Liver (tissue), 9 donors: ENCODE results near the gene TAP1. TPM values are rescaled to one million over a fixed set of nuclear protein-coding genes. Genes with fewer than 3 reads are reported as not detected.

Experiments
- DNase-seq: peaks from one replicate; pipeline ENCODE4 v3.0.0-alpha.2; 2017; ENCODE audit warnings: low spot score
- H3K27ac ChIP-seq, 2 donors: one replicate each; pipeline ENCODE4 v1.7.0; 2013; ENCODE audit warnings: inconsistent platforms in 2 of 2, low read length in 2 of 2, control low read depth in 1 of 2, low read depth in 1 of 2, mild to moderate bottlenecking in 1 of 2
- H3K27me3 ChIP-seq, 4 donors: one replicate each; pipeline versions ENCODE4 v1.6.1 to v1.7.0; 2013; ENCODE audit warnings: low read length in 3 of 4, inconsistent platforms in 1 of 4, mild to moderate bottlenecking in 1 of 4, moderate library complexity in 1 of 4; ENCODE audit not compliant: control insufficient read depth in 4 of 4, insufficient read depth in 4 of 4
- H3K36me3 ChIP-seq, 4 donors: one replicate each; pipeline versions ENCODE4 v1.6.1 to v1.7.0; 2013; ENCODE audit warnings: low read length in 3 of 4, mild to moderate bottlenecking in 3 of 4, low read depth in 1 of 4, moderate library complexity in 1 of 4; ENCODE audit not compliant: control insufficient read depth in 4 of 4, insufficient read depth in 3 of 4
- H3K4me1 ChIP-seq, 4 donors: one replicate each; pipeline versions ENCODE4 v1.6.1 to v1.7.0; 2013; ENCODE audit warnings: low read length in 3 of 4, mild to moderate bottlenecking in 3 of 4, moderate library complexity in 1 of 4; ENCODE audit not compliant: control insufficient read depth in 4 of 4, insufficient read depth in 4 of 4
- H3K4me3 ChIP-seq, 3 donors: one replicate each; pipeline versions ENCODE4 v1.6.1 to v1.7.0; 2013; ENCODE audit warnings: low read length in 3 of 3, control low read depth in 1 of 3, low read depth in 1 of 3, mild to moderate bottlenecking in 1 of 3
- H3K9ac ChIP-seq, 2 donors: one replicate each; pipeline ENCODE4 v1.7.0; 2013; ENCODE audit warnings: low read length in 2 of 2, mild to moderate bottlenecking in 2 of 2, moderate library complexity in 2 of 2, control low read depth in 1 of 2, low read depth in 1 of 2
- H3K9me3 ChIP-seq, 4 donors: one replicate each; pipeline versions ENCODE4 v1.6.1 to v1.7.0; 2013; ENCODE audit warnings: low read length in 3 of 4; ENCODE audit not compliant: control insufficient read depth in 4 of 4
- EGR1 ChIP-seq, 2 donors: IDR thresholded peaks; 2 replicates each; pipeline ENCODE4 v1.6.1; 2016 to 2018; ENCODE audit warnings: antibody characterized with exemption in 2 of 2, low read depth in 2 of 2
- GABPA ChIP-seq, 2 donors: IDR thresholded peaks in 1 of 2; conservative IDR thresholded peaks in 1 of 2; 2 replicates each; pipeline ENCODE4 v1.6.1; 2016; ENCODE audit warnings: antibody characterized with exemption in 2 of 2, mild to moderate bottlenecking in 1 of 2, moderate library complexity in 1 of 2
- HNF4A ChIP-seq, 2 donors: conservative IDR thresholded peaks; 2 replicates each; pipeline ENCODE4 v1.6.1; 2016; ENCODE audit warnings: antibody characterized with exemption in 2 of 2, mild to moderate bottlenecking in 2 of 2
- JUND ChIP-seq, 2 donors: IDR thresholded peaks; 2 replicates each; pipeline ENCODE4 v1.6.1; 2016; ENCODE audit warnings: antibody characterized with exemption in 2 of 2
- NR2F2 ChIP-seq: IDR thresholded peaks from 2 replicates; pipeline ENCODE4 v1.6.1; 2016; ENCODE audit warnings: antibody characterized with exemption
- RAD21 ChIP-seq, 2 donors: IDR thresholded peaks; 2 replicates each; pipeline ENCODE4 v1.6.1; 2016; ENCODE audit warnings: antibody characterized with exemption in 2 of 2, mild to moderate bottlenecking in 2 of 2
- REST ChIP-seq: IDR thresholded peaks from 2 replicates; pipeline ENCODE4 v1.6.1; 2016; ENCODE audit warnings: antibody characterized with exemption, mild to moderate bottlenecking
- RXRA ChIP-seq, 2 donors: IDR thresholded peaks; 2 replicates each; pipeline ENCODE4 v1.6.1; 2017 to 2018; ENCODE audit warnings: antibody characterized with exemption in 2 of 2, mild to moderate bottlenecking in 1 of 2
- TAF1 ChIP-seq: conservative IDR thresholded peaks from 2 replicates; pipeline ENCODE4 v1.6.1; 2016; ENCODE audit warnings: antibody characterized with exemption, mild to moderate bottlenecking
- WGBS: extraction: QIAGEN DNeasy Blood & Tissue Kit; methylation state at CpG from one replicate; pipeline ENCODE4 v1.1.7; 2013; 5-methylcytosine and 5-hydroxymethylcytosine counted together
- polyA plus RNA-seq, 2 donors: library from polyadenylated mRNA; stranded (reverse) in 1 of 2; unstranded in 1 of 2; fragments of 200-250 nt in 1 of 2; fragments of >200 nt in 1 of 2; fragmentation: Nextera tagmentation in 1 of 2; extraction: Ambion mirVana in 1 of 2; gene quantifications; one replicate each; pipeline versions ENCODE4 v1.2.1 to v1.2.3, GENCODE V29; 2013 to 2015
- total RNA-seq, 2 donors: library from RNA; depleted of rRNA; stranded (reverse); fragments of >200 nt; gene quantifications; one replicate each; pipeline ENCODE4 v1.2.3, GENCODE V29; 2014
- TF ChIP-seq, protein P1 (sequence below): IDR thresholded peaks from 2 replicates; pipeline ENCODE4 v1.6.1; 2016; ENCODE audit warnings: antibody characterized with exemption
- TF ChIP-seq, protein P2 (sequence below): fragments of 150-350 bp; IDR thresholded peaks from 2 replicates; pipeline ENCODE4 v1.5.1; 2017; ENCODE audit warnings: improper control_type of control experiment, low read depth, low read length; ENCODE audit not compliant: missing input control
- donor health status: healthy.
- donor health status: healthy.
- donor health status: healthy.
- donor health status: healthy.
- donor health status: healthy.

The TAP1 gene
- total and polyA plus RNA-seq, 4 donors, result 9.8 to 18.2 (median 12.3) TPM

GRCh38 chr6:32840604-32841246 lies 12.8 kb downstream of the TAP1 start (continued):
- TF ChIP-seq REST (no peak), RAD21 (IDR thresholded peaks at IDR 0.05) (no peak), JUND (IDR thresholded peaks at IDR 0.05) (no peak), EGR1 (IDR thresholded peaks at IDR 0.05; ENCODE audit: low read depth in 2 of 2) (no peak), HNF4A (conservative IDR thresholded peaks at IDR 0.05) (peak; percentile 55 to 69)

DNA sequence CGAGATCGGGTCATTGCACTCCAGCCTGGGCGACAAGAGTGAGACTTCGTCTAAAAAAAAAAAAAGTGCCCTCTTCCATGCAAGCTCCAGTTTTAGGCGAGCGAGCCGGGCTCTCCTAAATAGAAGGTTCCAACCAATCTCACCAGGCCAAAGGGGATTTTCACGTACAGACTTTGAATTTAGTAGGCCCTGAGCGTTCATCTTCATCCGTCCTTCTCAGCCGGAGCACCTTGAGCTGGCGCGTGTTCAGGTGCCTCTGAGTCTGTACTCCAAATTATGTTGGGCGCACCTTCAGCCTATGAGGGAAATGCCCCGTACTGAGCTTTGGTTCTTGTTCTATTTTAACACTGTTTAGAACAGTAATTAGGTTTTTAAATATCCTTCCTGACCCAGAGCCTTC lies 14.1 kb downstream of the TAP1 start:
- Histone ChIP-seq H3K36me3 (peaks cover 0 to 14% (median 8%) of the 10 kb centered on the region in 4 donors), H3K4me3 (no peak overlapping the region), H3K9ac (no peak overlapping the region), H3K4me1 (peaks cover 7 to 40% (median 19%) of the 10 kb centered on the region in 4 donors), H3K27me3 (no peaks in the 10 kb centered on the region), H3K9me3 (no peaks in the 10 kb centered on the region), H3K27ac (peak overlapping the region; percentile 78 to 94)
- no peak for TF ChIP-seq TAF1
- TF ChIP-seq RXRA (IDR thresholded peaks at IDR 0.05), result no peak
- no peak for TF ChIP-seq NR2F2
- TF ChIP-seq, protein P1, sequence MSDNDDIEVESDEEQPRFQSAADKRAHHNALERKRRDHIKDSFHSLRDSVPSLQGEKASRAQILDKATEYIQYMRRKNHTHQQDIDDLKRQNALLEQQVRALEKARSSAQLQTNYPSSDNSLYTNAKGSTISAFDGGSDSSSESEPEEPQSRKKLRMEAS, result no peak
- TF ChIP-seq, protein P2, sequence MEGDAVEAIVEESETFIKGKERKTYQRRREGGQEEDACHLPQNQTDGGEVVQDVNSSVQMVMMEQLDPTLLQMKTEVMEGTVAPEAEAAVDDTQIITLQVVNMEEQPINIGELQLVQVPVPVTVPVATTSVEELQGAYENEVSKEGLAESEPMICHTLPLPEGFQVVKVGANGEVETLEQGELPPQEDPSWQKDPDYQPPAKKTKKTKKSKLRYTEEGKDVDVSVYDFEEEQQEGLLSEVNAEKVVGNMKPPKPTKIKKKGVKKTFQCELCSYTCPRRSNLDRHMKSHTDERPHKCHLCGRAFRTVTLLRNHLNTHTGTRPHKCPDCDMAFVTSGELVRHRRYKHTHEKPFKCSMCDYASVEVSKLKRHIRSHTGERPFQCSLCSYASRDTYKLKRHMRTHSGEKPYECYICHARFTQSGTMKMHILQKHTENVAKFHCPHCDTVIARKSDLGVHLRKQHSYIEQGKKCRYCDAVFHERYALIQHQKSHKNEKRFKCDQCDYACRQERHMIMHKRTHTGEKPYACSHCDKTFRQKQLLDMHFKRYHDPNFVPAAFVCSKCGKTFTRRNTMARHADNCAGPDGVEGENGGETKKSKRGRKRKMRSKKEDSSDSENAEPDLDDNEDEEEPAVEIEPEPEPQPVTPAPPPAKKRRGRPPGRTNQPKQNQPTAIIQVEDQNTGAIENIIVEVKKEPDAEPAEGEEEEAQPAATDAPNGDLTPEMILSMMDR, result no peak
- TF ChIP-seq REST, result no peak
- TF ChIP-seq GABPA (IDR thresholded peaks at IDR 0.05 in 1 of 2, conservative IDR thresholded peaks at IDR 0.05 in 1 of 2), result no peak
- no peak for TF ChIP-seq JUND (IDR thresholded peaks at IDR 0.05)
- TF ChIP-seq RAD21 (IDR thresholded peaks at IDR 0.05), result no peak
- no peak for DNase-seq
- 89% methylated on average over 15 of the region's 15 CpGs for WGBS
